Naive thymus-derived CD4-positive, alpha-beta T cell (primary cell): ENCODE data around the gene SLC16A5. TPM values are rescaled to one million over a fixed set of nuclear protein-coding genes. Genes with fewer than 3 reads are reported as not detected.

ENCODE experiments used
- polyA plus RNA-seq, 2 donors: library from polyadenylated mRNA; unstranded; fragments of 300-500 nt; fragmentation: Illumina TruSeq; gene quantifications; one replicate each; pipeline ENCODE4 v1.2.3, GENCODE V29; 2021
- total RNA-seq, 6 experiments: library from RNA in 5 of 6; stranded (reverse) in 5 of 6; gene quantifications; 1 replicate in 5 of 6; 2 replicates in 1 of 6; pipeline ENCODE4 v1.2.3 and lab custom pipeline; 2021 to 2026

SLC16A5 gene
- total and polyA plus RNA-seq, 7 experiments from 2014 or later = 5.9 to 26.3 (median 19.2) TPM

Other genes with a start within 250 kb of the SLC16A5 start
- gene GRIN2C, start 228.1 kb upstream of the SLC16A5 start, total RNA-seq = under 1 TPM in 2 of 5 experiments, not detected in 3; 0.12 to 0.15 TPM
- not detected for gene GRIN2C, start 228.1 kb upstream of the SLC16A5 start, polyA plus RNA-seq
- 10 to 100 TPM in 3 of 5 experiments, 1 to 10 TPM in 2; 4.7 to 39.5 (median 11.7) TPM for gene FDXR, start 215.0 kb upstream of the SLC16A5 start, total RNA-seq
- gene FDXR, start 215.0 kb upstream of the SLC16A5 start, polyA plus RNA-seq = 1 to 10 TPM; 5.4 to 6.4 TPM
- not detected for gene FADS6, start 194.3 kb upstream of the SLC16A5 start, total RNA-seq
- gene FADS6, start 194.3 kb upstream of the SLC16A5 start, polyA plus RNA-seq = under 1 TPM in 1 of 2 donors, not detected in 1; 0.14 TPM
- not detected for gene USH1G, start 164.7 kb upstream of the SLC16A5 start, total RNA-seq
- not detected for gene USH1G, start 164.7 kb upstream of the SLC16A5 start, polyA plus RNA-seq
- gene OTOP2, start 163.7 kb upstream of the SLC16A5 start, total RNA-seq = not detected
- not detected for gene OTOP2, start 163.7 kb upstream of the SLC16A5 start, polyA plus RNA-seq
- gene OTOP3, start 152.1 kb upstream of the SLC16A5 start, total RNA-seq = not detected
- not detected for gene OTOP3, start 152.1 kb upstream of the SLC16A5 start, polyA plus RNA-seq
- 10 to 100 TPM in 4 of 5 experiments, under 1 TPM in 1; 0.60 to 25.2 (median 14.8) TPM for gene HID1, start 115.2 kb upstream of the SLC16A5 start, total RNA-seq
- gene HID1, start 115.2 kb upstream of the SLC16A5 start, polyA plus RNA-seq = 1 to 10 TPM; 4.8 to 7.0 TPM
- under 1 TPM in 3 of 5 experiments, not detected in 2; 0.08 to 0.17 (median 0.16) TPM for gene CDR2L, start 100.3 kb upstream of the SLC16A5 start, total RNA-seq
- gene CDR2L, start 100.3 kb upstream of the SLC16A5 start, polyA plus RNA-seq = not detected
- 10 to 100 TPM; 11.7 to 46.1 (median 23.0) TPM for gene MRPL58, start 75.3 kb upstream of the SLC16A5 start, total RNA-seq
- 10 to 100 TPM; 55.3 to 71.4 TPM for gene MRPL58, start 75.3 kb upstream of the SLC16A5 start, polyA plus RNA-seq
- 100 to 1,000 TPM; 113 to 195 (median 161) TPM for gene ATP5PD, start 41.0 kb upstream of the SLC16A5 start, total RNA-seq
- 100 to 1,000 TPM; 362 to 478 TPM for gene ATP5PD, start 41.0 kb upstream of the SLC16A5 start, polyA plus RNA-seq
- 10 to 100 TPM; 19.5 to 35.7 (median 23.0) TPM for gene KCTD2, start 40.7 kb upstream of the SLC16A5 start, total RNA-seq
- 1 to 10 TPM; 4.8 to 8.7 TPM for gene KCTD2, start 40.7 kb upstream of the SLC16A5 start, polyA plus RNA-seq
- 10 to 100 TPM in 4 of 5 experiments, 1 to 10 TPM in 1; 5.8 to 18.9 (median 17.8) TPM for gene ARMC7, start 22.0 kb downstream of the SLC16A5 start, total RNA-seq
- 1 to 10 TPM; 1.8 to 4.4 TPM for gene ARMC7, start 22.0 kb downstream of the SLC16A5 start, polyA plus RNA-seq
- 10 to 100 TPM; 23.4 to 54.8 (median 37.5) TPM for gene NT5C, start 43.8 kb downstream of the SLC16A5 start, total RNA-seq
- gene NT5C, start 43.8 kb downstream of the SLC16A5 start, polyA plus RNA-seq = 10 to 100 TPM; 31.1 to 33.1 TPM
- gene JPT1, start 66.6 kb downstream of the SLC16A5 start, total RNA-seq = 100 to 1,000 TPM in 1 of 5 experiments, 10 to 100 TPM in 4; 12.3 to 227 (median 29.3) TPM
- 10 to 100 TPM; 70.0 to 72.3 TPM for gene JPT1, start 66.6 kb downstream of the SLC16A5 start, polyA plus RNA-seq
- gene SUMO2, start 95.0 kb downstream of the SLC16A5 start, total RNA-seq = 100 to 1,000 TPM; 201 to 494 (median 247) TPM
- 100 to 1,000 TPM; 173 to 357 TPM for gene SUMO2, start 95.0 kb downstream of the SLC16A5 start, polyA plus RNA-seq
- gene NUP85, start 117.7 kb downstream of the SLC16A5 start, total RNA-seq = 100 to 1,000 TPM in 2 of 5 experiments, 10 to 100 TPM in 3; 96.3 to 143 (median 99.2) TPM
- gene NUP85, start 117.7 kb downstream of the SLC16A5 start, polyA plus RNA-seq = 10 to 100 TPM; 21.0 to 57.3 TPM
- 100 to 1,000 TPM in 2 of 5 experiments, 10 to 100 TPM in 3; 79.6 to 128 (median 87.4) TPM for gene GGA3, start 173.7 kb downstream of the SLC16A5 start, total RNA-seq
- gene GGA3, start 173.7 kb downstream of the SLC16A5 start, polyA plus RNA-seq = 10 to 100 TPM; 13.2 to 27.4 TPM
- 10 to 100 TPM; 29.2 to 70.1 (median 34.4) TPM for gene MRPS7, start 173.9 kb downstream of the SLC16A5 start, total RNA-seq
- 100 to 1,000 TPM; 129 to 135 TPM for gene MRPS7, start 173.9 kb downstream of the SLC16A5 start, polyA plus RNA-seq
- gene MIF4GD, start 183.3 kb downstream of the SLC16A5 start, total RNA-seq = 10 to 100 TPM; 26.9 to 39.4 (median 36.0) TPM
- gene MIF4GD, start 183.3 kb downstream of the SLC16A5 start, polyA plus RNA-seq = 10 to 100 TPM; 84.3 to 90.0 TPM
- 10 to 100 TPM; 15.6 to 42.5 (median 21.1) TPM for gene SLC25A19, start 201.5 kb downstream of the SLC16A5 start, total RNA-seq
- 10 to 100 TPM; 13.0 to 15.5 TPM for gene SLC25A19, start 201.5 kb downstream of the SLC16A5 start, polyA plus RNA-seq